ENCODE results near the gene DNMT3B.
"Not testable (repeated sequence)": the region's sequence is repeated elsewhere in the genome, so short reads cannot be mapped to it uniquely, and the experiment has no call there.

DNMT3B gene

DNA sequence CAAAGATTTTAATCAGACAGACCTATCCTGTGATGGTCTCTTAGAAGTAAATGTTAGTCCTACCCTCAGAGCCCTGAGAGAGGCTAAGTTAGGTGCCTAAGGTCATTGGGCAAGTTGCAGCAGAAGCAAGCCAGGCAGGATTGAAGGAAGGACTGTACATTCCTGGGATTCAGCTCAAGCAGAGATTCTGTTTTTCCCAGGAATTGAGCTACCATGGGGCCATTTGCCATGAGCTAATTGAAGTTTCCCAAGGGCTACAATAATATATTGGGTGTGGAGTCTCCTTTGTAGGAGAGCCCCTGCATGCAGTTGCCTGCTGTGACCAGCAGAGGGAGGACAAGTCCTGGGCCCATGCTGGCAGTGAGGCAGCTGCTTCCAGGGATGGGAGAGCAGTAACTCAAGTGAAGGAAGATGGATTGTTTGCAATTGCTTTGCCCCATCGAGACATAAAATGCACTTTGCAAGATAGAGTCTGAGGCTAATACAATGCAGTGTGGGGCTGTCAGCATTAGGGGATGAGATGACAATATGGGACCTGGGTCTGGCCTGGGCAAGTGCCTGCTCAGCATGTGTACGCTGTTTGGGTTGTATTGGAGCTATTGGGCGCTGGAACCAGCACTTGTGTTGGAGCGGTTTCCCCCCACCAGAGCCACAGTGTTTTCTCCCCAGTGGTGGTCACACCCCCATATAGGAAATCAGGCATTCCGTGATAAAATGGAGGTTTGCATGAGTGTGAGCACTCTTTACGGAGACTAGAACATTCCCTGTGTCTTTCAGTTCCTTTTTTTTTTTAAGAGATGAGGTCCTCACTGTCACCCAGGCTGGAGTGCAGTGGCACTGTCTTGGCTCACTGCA, 27.9 kb downstream of the DNMT3B start:
- H3K36me3 ChIP-seq (ENCODE audit: insufficient read depth, low read length) = peaks cover 31% of the 10 kb centered on the region
- no peak overlapping the region for H2AFZ ChIP-seq (ENCODE audit: low read depth, low read length)

DNA sequence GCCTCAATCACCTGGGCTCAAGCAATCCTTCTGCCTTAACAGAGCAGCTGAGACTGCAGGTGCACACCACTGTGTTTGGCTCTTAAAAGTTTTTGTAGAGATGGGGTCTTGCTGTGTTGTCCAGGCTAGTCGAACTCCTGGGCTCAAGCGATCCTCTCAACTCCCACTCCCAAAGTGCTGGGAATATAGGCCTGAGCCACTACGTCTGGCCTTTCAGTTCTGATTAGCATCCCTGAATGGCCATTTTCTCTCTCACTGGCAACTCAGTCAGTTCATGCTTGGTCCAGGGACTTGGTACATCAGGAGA, 28.5 kb downstream of the DNMT3B start:
- Histone ChIP-seq H3K36me3 (ENCODE audit: insufficient read depth, low read length) (peaks cover 29% of the 10 kb centered on the region), H2AFZ (ENCODE audit: low read depth, low read length) (no peak overlapping the region), H3K4me1 (ENCODE audit: insufficient read depth, low read length) (peaks cover 12% of the 10 kb centered on the region), H3K9me3 (ENCODE audit: low read length) (no peaks in the 10 kb centered on the region), H3K4me3 (ENCODE audit: low read length) (no peak overlapping the region), H3K27me3 (ENCODE audit: insufficient read depth, low read length) (no peaks in the 10 kb centered on the region)

More for the DNA sequence above, 27.9 kb downstream of the DNMT3B start:
- Histone ChIP-seq H3K27me3 (ENCODE audit: insufficient read depth, low read length) (no peaks in the 10 kb centered on the region), H3K4me1 (ENCODE audit: insufficient read depth, low read length) (peaks cover 12% of the 10 kb centered on the region), H3K9me3 (ENCODE audit: low read length) (no peaks in the 10 kb centered on the region), H3K4me3 (ENCODE audit: low read length) (no peak overlapping the region)

DNA sequence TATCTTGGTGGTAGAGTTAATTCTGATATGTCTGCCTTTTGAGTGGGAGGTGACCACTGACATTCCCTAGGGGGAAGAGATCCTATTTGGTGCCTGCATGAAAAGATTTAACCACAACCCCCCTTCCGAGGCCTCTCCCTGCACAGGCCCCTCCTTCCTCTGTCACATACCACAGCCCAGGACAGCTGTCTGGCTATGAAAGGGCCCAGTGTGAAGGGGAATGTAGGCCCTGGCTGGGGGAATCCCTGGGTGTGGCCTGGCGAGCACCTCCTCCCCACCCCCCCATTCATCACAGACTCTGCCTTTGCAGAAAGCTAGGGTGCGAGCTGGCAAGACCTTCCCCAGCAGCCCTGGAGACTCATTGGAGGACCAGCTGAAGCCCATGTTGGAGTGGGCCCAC, 30.1 kb downstream of the DNMT3B start:
- no peaks in the 10 kb centered on the region for H3K27me3 ChIP-seq (ENCODE audit: insufficient read depth, low read length)
- peaks cover 20% of the 10 kb centered on the region for H3K36me3 ChIP-seq (ENCODE audit: insufficient read depth, low read length)
- peaks cover 12% of the 10 kb centered on the region for H3K4me1 ChIP-seq (ENCODE audit: insufficient read depth, low read length)
- no peaks in the 10 kb centered on the region for H3K9me3 ChIP-seq (ENCODE audit: low read length)
- H3K4me3 ChIP-seq (ENCODE audit: low read length) = no peak overlapping the region
- H2AFZ ChIP-seq (ENCODE audit: low read depth, low read length) = no peak overlapping the region

GRCh38 chr20:32792731-32793458, 30.7 kb downstream of the DNMT3B start:
- no peaks in the 10 kb centered on the region for H3K27me3 ChIP-seq (ENCODE audit: insufficient read depth, low read length)
- H3K4me3 ChIP-seq (ENCODE audit: low read length) = no peak overlapping the region
- no peaks in the 10 kb centered on the region for H3K9me3 ChIP-seq (ENCODE audit: low read length)
- H2AFZ ChIP-seq (ENCODE audit: low read depth, low read length) = no peak overlapping the region
- peaks cover 12% of the 10 kb centered on the region for H3K4me1 ChIP-seq (ENCODE audit: insufficient read depth, low read length)
- H3K36me3 ChIP-seq (ENCODE audit: insufficient read depth, low read length) = peaks cover 16% of the 10 kb centered on the region

DNA sequence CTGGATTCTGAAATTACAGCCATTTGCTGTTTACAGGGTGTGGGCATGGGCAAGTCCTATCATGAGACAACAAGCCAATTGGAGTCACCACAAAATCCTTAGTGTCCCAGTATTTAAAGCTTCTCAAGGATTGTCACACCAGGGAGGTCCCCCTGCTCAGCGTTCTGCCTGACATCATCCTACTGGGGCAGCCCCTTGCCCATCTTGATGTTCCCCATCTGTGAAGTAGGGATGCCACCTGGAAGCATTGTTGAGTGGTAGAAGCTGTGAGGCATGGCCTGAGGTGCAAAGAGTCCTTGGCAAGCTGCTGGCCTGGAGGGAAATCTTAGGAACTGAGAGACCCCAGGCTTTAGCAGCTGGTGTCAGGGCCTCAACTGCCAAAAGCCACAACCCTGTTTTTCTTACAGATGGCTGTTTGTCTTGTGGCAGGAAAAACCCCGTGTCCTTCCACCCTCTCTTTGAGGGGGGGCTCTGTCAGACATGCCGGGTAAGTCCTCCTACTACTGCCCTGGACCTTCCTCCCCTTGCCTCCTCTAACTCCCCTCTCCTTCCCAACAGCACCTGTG, 34.3 kb downstream of the DNMT3B start:
- Histone ChIP-seq H3K4me1 (ENCODE audit: insufficient read depth, low read length) (peaks cover 12% of the 10 kb centered on the region), H3K9me3 (ENCODE audit: low read length) (no peaks in the 10 kb centered on the region), H3K4me3 (ENCODE audit: low read length) (no peak overlapping the region), H3K36me3 (ENCODE audit: insufficient read depth, low read length) (peaks cover 39% of the 10 kb centered on the region), H3K27me3 (ENCODE audit: insufficient read depth, low read length) (no peaks in the 10 kb centered on the region), H2AFZ (ENCODE audit: low read depth, low read length) (no peak overlapping the region)

- no peaks in the 10 kb centered on the region for H3K9me3 ChIP-seq (ENCODE audit: low read length)
- no peaks in the 10 kb centered on the region for H3K27me3 ChIP-seq (ENCODE audit: insufficient read depth, low read length)
- H3K36me3 ChIP-seq (ENCODE audit: insufficient read depth, low read length) = peaks cover 41% of the 10 kb centered on the region
- no peak overlapping the region for H3K4me3 ChIP-seq (ENCODE audit: low read length)
- H3K4me1 ChIP-seq (ENCODE audit: insufficient read depth, low read length) = peaks cover 8% of the 10 kb centered on the region
- H2AFZ ChIP-seq (ENCODE audit: low read depth, low read length) = no peak overlapping the region
These were observed 34.8 kb downstream of the DNMT3B start for GRCh38 chr20:32796981-32797451.

DNA sequence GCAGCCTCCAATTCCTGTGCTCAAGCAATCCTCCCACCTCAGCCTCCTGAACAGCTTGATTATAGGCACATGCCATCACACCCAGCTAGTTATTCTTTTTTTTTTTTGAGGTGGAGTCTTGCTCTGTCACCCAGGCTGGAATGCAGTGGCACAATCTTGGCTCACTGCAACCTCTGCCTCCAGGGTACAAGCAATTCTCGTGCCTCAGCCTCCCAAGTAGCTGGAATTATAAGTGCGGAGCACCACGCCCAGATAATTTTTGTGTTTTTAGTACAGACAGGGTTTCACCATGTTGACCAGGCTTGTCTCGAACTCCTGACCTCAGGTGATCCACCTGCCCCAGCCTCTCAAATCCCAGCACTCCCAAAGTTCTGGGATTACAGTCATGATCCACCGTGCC, 35.4 kb downstream of the DNMT3B start:
- not testable (repeated sequence) for H2AFZ ChIP-seq (ENCODE audit: low read depth, low read length); H3K27me3 ChIP-seq (ENCODE audit: insufficient read depth, low read length); H3K9me3 ChIP-seq (ENCODE audit: low read length); H3K4me1 ChIP-seq (ENCODE audit: insufficient read depth, low read length); H3K4me3 ChIP-seq (ENCODE audit: low read length)
- H3K36me3 ChIP-seq (ENCODE audit: insufficient read depth, low read length) = peaks cover 46% of the 10 kb centered on the region

- Histone ChIP-seq H3K36me3 (ENCODE audit: insufficient read depth, low read length) (peaks cover 54% of the 10 kb centered on the region), H3K27me3 (ENCODE audit: insufficient read depth, low read length) (no peaks in the 10 kb centered on the region), H3K4me3 (ENCODE audit: low read length) (no peak overlapping the region), H2AFZ (ENCODE audit: low read depth, low read length) (no peak overlapping the region), H3K4me1 (ENCODE audit: insufficient read depth, low read length) (no peaks in the 10 kb centered on the region), H3K9me3 (ENCODE audit: low read length) (no peaks in the 10 kb centered on the region)
These were observed 36.1 kb downstream of the DNMT3B start for GRCh38 chr20:32798046-32798981.

- Histone ChIP-seq H3K9me3 (ENCODE audit: low read length) (no peaks in the 10 kb centered on the region), H3K4me3 (ENCODE audit: low read length) (no peak overlapping the region), H3K36me3 (ENCODE audit: insufficient read depth, low read length) (peaks cover 61% of the 10 kb centered on the region), H3K27me3 (ENCODE audit: insufficient read depth, low read length) (no peaks in the 10 kb centered on the region), H2AFZ (ENCODE audit: low read depth, low read length) (no peak overlapping the region), H3K4me1 (ENCODE audit: insufficient read depth, low read length) (peaks cover 11% of the 10 kb centered on the region)
These were observed 40.9 kb downstream of the DNMT3B start for GRCh38 chr20:32803092-32803491.

DNA sequence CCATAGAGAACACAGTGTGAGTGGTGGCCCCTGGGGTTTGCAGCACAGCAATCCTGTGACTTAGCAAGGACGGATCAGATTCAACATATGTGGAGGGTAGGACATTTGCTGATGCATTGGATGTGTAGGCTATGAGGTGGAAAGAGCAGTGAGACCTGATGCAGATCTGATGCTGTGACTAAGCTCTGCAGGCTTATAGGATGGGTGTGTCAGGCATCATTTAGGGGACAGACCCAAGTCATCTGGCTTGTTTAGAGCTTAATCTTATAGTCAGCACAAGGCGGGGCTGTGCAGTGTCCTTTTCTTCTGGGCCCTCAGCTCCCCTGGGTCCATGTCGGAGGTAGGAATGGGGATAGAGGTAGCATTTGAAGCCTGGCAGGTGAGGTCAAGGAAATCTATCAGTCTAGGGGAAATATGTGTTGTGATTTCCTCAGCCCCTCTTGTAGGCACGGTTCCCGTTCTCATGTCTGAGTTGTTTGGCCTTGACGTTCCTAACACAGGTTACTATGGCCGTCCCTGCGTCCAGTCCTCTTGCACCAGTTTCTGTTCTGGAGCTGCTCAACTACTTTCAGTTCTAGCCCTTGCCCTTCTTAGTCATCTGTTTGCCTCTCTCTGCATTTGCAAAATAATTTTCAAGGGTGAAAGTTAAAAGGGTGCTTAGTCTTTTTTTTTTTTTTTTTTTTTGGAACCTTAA, 42.0 kb downstream of the DNMT3B start:
- H3K9me3 ChIP-seq (ENCODE audit: low read length) = no peaks in the 10 kb centered on the region
- H3K27me3 ChIP-seq (ENCODE audit: insufficient read depth, low read length) = no peaks in the 10 kb centered on the region
- H3K4me1 ChIP-seq (ENCODE audit: insufficient read depth, low read length) = peaks cover 17% of the 10 kb centered on the region
- H3K4me3 ChIP-seq (ENCODE audit: low read length) = no peak overlapping the region
- H2AFZ ChIP-seq (ENCODE audit: low read depth, low read length) = no peak overlapping the region
- H3K36me3 ChIP-seq (ENCODE audit: insufficient read depth, low read length) = peaks cover 61% of the 10 kb centered on the region

DNA sequence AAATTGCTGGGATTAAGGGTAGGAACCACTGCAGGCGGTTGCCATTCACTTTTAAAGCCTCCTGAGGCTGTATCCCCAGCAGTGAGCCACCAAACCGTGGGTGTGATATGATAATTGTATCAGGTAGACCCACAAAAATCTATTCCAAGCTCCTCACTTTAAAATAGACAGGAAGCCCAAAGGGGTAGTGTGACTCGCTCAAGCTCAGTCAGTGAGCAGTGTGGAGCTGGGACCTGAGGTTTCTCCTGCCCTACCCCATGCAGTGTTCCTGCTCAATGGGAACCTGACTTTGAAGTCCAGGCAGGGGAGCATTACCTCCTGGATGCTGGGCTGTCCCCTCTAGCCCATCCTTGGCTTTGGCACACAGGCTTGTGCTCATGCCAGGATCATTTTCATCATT, 42.6 kb downstream of the DNMT3B start:
- Histone ChIP-seq H3K4me1 (ENCODE audit: insufficient read depth, low read length) (peaks cover 17% of the 10 kb centered on the region), H2AFZ (ENCODE audit: low read depth, low read length) (no peak overlapping the region), H3K27me3 (ENCODE audit: insufficient read depth, low read length) (no peaks in the 10 kb centered on the region), H3K36me3 (ENCODE audit: insufficient read depth, low read length) (peaks cover 56% of the 10 kb centered on the region), H3K4me3 (ENCODE audit: low read length) (no peak overlapping the region), H3K9me3 (ENCODE audit: low read length) (no peaks in the 10 kb centered on the region)

DNA sequence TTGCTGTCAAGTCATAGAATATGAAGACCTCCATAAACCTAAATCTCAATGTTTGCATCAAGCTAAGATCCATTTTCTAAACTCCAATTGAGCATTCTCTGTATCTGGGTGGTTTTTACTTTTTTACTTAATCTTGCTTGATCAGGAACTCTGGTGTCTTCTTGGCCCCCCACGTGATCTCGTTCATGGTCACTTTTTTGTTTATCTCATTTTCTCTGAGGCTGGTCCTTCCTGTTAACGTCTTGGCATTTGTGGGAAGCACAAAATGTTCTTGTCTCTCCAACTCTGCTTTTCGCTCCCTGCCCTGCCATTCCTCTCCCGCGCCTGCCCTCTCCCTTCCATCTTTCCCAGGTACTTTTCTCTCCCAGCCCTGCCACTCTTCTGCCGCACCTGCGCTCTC, 43.5 kb downstream of the DNMT3B start:
- Histone ChIP-seq H3K27me3 (ENCODE audit: insufficient read depth, low read length) (no peaks in the 10 kb centered on the region), H3K36me3 (ENCODE audit: insufficient read depth, low read length) (peaks cover 54% of the 10 kb centered on the region), H2AFZ (ENCODE audit: low read depth, low read length) (no peak overlapping the region), H3K4me1 (ENCODE audit: insufficient read depth, low read length) (peaks cover 17% of the 10 kb centered on the region), H3K4me3 (ENCODE audit: low read length) (no peak overlapping the region), H3K9me3 (ENCODE audit: low read length) (no peaks in the 10 kb centered on the region)

Data from neuron (in vitro differentiated cells).